OCI-LY3 (cell line): ENCODE data around the gene PAK5.

Experiments
- H2AFZ ChIP-seq: fragments of 200-600, 300-600 bp; shearing (Covaris generic); 2 replicates; pipeline ENCODE4 v1.6.0; 2014; ENCODE audit warnings: antibody characterized with exemption, low read depth, low read length
- H3K27ac ChIP-seq: fragments of 200-600, 300-600 bp; sonication (generic); 2 replicates; pipeline ENCODE4 v1.5.1; 2014; ENCODE audit warnings: mild to moderate bottlenecking, low read length, moderate library complexity, mixed read lengths
- H3K27me3 ChIP-seq: fragments of 200-600, 300-600 bp; sonication (generic); 2 replicates; pipeline ENCODE4 v1.6.1; 2014; ENCODE audit warnings: low read depth, low read length, mixed read lengths
- H3K36me3 ChIP-seq: fragments of 200-600, 300-600 bp; sonication (generic); replicated peaks from 2 replicates; pipeline ENCODE3; 2014; ENCODE audit warnings: low read depth, low read length, mixed read lengths
- H3K4me1 ChIP-seq: fragments of 300-600, 200-600 bp; sonication (generic); 2 replicates; pipeline ENCODE4 v1.6.1; 2014; ENCODE audit warnings: low read length, mixed read lengths
- H3K4me2 ChIP-seq: fragments of 200-600, 300-600 bp; sonication (generic); 2 replicates; pipeline ENCODE4 v1.6.1; 2014; ENCODE audit warnings: low read length, mixed read lengths
- H3K4me3 ChIP-seq: fragments of 300-600, 200-600 bp; sonication (generic); 2 replicates; pipeline ENCODE4 v1.5.1; 2014; ENCODE audit warnings: antibody characterized with exemption, mild to moderate bottlenecking, low read length, moderate library complexity
- H3K79me2 ChIP-seq: fragments of 300-600, 200-600 bp; shearing (Covaris generic); 2 replicates; pipeline ENCODE4 v1.6.1; 2014; ENCODE audit warnings: mild to moderate bottlenecking, low read length, mixed read lengths
- H3K9ac ChIP-seq: fragments of 300-600, 200-600 bp; shearing (Covaris generic); 2 replicates; pipeline ENCODE4 v1.6.0; 2014; ENCODE audit warnings: mild to moderate bottlenecking, low read length, moderate library complexity
- H3K9me3 ChIP-seq: fragments of 200-600, 300-600 bp; shearing (Covaris generic); 2 replicates; pipeline ENCODE4 v1.6.1; 2014; ENCODE audit warnings: low read length, mixed read lengths; ENCODE audit not compliant: insufficient read depth
- H4K20me1 ChIP-seq: fragments of 200-600, 300-600 bp; sonication (generic); 2 replicates; pipeline ENCODE4 v1.6.1; 2016; ENCODE audit warnings: low read length, mixed read lengths; ENCODE audit not compliant: insufficient read depth
- CTCF ChIP-seq: fragments of 200-600, 300-600 bp; sonication (generic); IDR thresholded peaks from 2 replicates; pipeline ENCODE4 v1.5.1; 2014; ENCODE audit warnings: antibody characterized with exemption, low read length, low read depth
- EZH2phosphoT487 ChIP-seq: fragments of 200-600 bp; shearing (Covaris generic); IDR thresholded peaks from 2 replicates; pipeline ENCODE4 v1.6.1; 2018; ENCODE audit warnings: antibody characterized with exemption, mixed run types, low read depth

PAK5 gene

GRCh38 chr20:9490631-9491030, 348.2 kb downstream of the PAK5 start:
- H3K9ac ChIP-seq: no peak overlapping the region
- H3K4me3 ChIP-seq: no peak overlapping the region
- 0 out of 2 replicates have a peak, but pooled peaks cover 4% of the 10 kb centered on the region for H3K4me1 ChIP-seq

GRCh38 chr20:9490161-9490560, 348.7 kb downstream of the PAK5 start:
- peaks cover 23% of the 10 kb centered on the region for H3K27me3 ChIP-seq
- no peak overlapping the region for H3K27ac ChIP-seq
- H4K20me1 ChIP-seq: no peaks in the 10 kb centered on the region
- H3K36me3 ChIP-seq: no peaks in the 10 kb centered on the region
- H3K79me2 ChIP-seq: no peaks in the 10 kb centered on the region
- 0 out of 2 replicates have a peak, but pooled peaks cover 4% of the 10 kb centered on the region for H3K4me1 ChIP-seq
- no peaks in the 10 kb centered on the region; the same call in 1 of the 2 replicates for H3K9me3 ChIP-seq
- H3K4me3 ChIP-seq: no peak overlapping the region
- H3K4me2 ChIP-seq: no peak overlapping the region
- H3K9ac ChIP-seq: no peak overlapping the region
- TF ChIP-seq CTCF: no peak
- TF ChIP-seq EZH2phosphoT487: no peak
- H2AFZ ChIP-seq: no peak overlapping the region

More at GRCh38 chr20:9490631-9491030, 348.2 kb downstream of the PAK5 start:
- H3K36me3 ChIP-seq: no peaks in the 10 kb centered on the region
- no peaks in the 10 kb centered on the region; the same call in 1 of the 2 replicates for H3K9me3 ChIP-seq
- H3K79me2 ChIP-seq: no peaks in the 10 kb centered on the region
- peaks cover 23% of the 10 kb centered on the region for H3K27me3 ChIP-seq
- H3K27ac ChIP-seq: no peak overlapping the region
- no peak overlapping the region for H3K4me2 ChIP-seq
- no peaks in the 10 kb centered on the region for H4K20me1 ChIP-seq
- H2AFZ ChIP-seq: no peak overlapping the region
- TF ChIP-seq CTCF (no peak), EZH2phosphoT487 (no peak)

GRCh38 chr20:9488063-9488462, 350.8 kb downstream of the PAK5 start:
- Histone ChIP-seq H3K27ac (no peak overlapping the region), H3K4me1 (0 out of 2 replicates have a peak, but pooled peaks cover 4% of the 10 kb centered on the region), H3K27me3 (peaks cover 36% of the 10 kb centered on the region), H2AFZ (no peak overlapping the region), H3K4me3 (no peak overlapping the region), H3K79me2 (no peaks in the 10 kb centered on the region), H3K4me2 (no peak overlapping the region), H3K9me3 (no peaks in the 10 kb centered on the region; the same call in 1 of the 2 replicates), H3K36me3 (no peaks in the 10 kb centered on the region), H4K20me1 (no peaks in the 10 kb centered on the region), H3K9ac (no peak overlapping the region)
- TF ChIP-seq EZH2phosphoT487 (no peak), CTCF (no peak)
